RWPE2 (cell line): ENCODE measurements around the gene SIAH3.

ENCODE experiments used
- ATAC-seq: fragments of 200-7000 bp; cut with Tn5 transposase; 3 replicates; pipeline ENCODE4 v1.9.1; 2021; ENCODE audit warnings: low read depth
- DNase-seq: peaks from one replicate; pipeline ENCODE4 v3.0.0-alpha.2; 2020; ENCODE audit warnings: low spot score
- H3K27ac ChIP-seq: fragments of 450-650 bp; 2 replicates; pipeline ENCODE4 v1.5.1; 2017; ENCODE audit warnings: mild to moderate bottlenecking; ENCODE audit not compliant: poor library complexity, severe bottlenecking
- H3K27me3 ChIP-seq: fragments of 250-450 bp; sonication (Bioruptor Pico); 2 replicates; pipeline ENCODE4 v1.5.1; 2021; ENCODE audit warnings: mild to moderate bottlenecking, moderate library complexity; ENCODE audit not compliant: insufficient read depth, poor library complexity, severe bottlenecking
- H3K36me3 ChIP-seq: fragments of 250-450 bp; sonication (Bioruptor Pico); 2 replicates; pipeline ENCODE4 v1.5.1; 2020; ENCODE audit warnings: low read depth, mild to moderate bottlenecking, moderate library complexity
- H3K4me1 ChIP-seq: fragments of 250-450 bp; sonication (Bioruptor Pico); 2 replicates; pipeline ENCODE4 v1.5.1; 2021; ENCODE audit warnings: mild to moderate bottlenecking, moderate library complexity; ENCODE audit not compliant: insufficient read depth, poor library complexity, severe bottlenecking
- H3K4me3 ChIP-seq: fragments of 250-450 bp; sonication (Bioruptor Pico); 2 replicates; pipeline ENCODE4 v1.5.1; 2021; ENCODE audit warnings: mild to moderate bottlenecking, moderate library complexity; ENCODE audit not compliant: severe bottlenecking
- H3K9me3 ChIP-seq: fragments of 250-450 bp; sonication (Bioruptor Pico); 2 replicates; pipeline ENCODE4 v1.5.1; 2021; ENCODE audit warnings: mild to moderate bottlenecking, moderate library complexity; ENCODE audit not compliant: severe bottlenecking
- TF ChIP-seq, protein P1 (sequence below): fragments of 450-650 bp; IDR thresholded peaks from one replicate; pipeline ENCODE4 v1.5.1; 2017; ENCODE audit warnings: mild to moderate bottlenecking, moderate library complexity; ENCODE audit not compliant: poor library complexity, severe bottlenecking

The SIAH3 gene

GRCh38 chr13:45731455-45731854 is 120.1 kb downstream of the SIAH3 start:
- Histone ChIP-seq H3K27ac (no peak overlapping the region), H3K4me3 (no peak overlapping the region), H3K9me3 (no peaks in the 10 kb centered on the region), H3K27me3 (no peaks in the 10 kb centered on the region), H3K4me1 (no peaks in the 10 kb centered on the region), H3K36me3 (no peaks in the 10 kb centered on the region)
- ATAC-seq (no peak), DNase-seq (no peak)
- TF ChIP-seq, protein P1, sequence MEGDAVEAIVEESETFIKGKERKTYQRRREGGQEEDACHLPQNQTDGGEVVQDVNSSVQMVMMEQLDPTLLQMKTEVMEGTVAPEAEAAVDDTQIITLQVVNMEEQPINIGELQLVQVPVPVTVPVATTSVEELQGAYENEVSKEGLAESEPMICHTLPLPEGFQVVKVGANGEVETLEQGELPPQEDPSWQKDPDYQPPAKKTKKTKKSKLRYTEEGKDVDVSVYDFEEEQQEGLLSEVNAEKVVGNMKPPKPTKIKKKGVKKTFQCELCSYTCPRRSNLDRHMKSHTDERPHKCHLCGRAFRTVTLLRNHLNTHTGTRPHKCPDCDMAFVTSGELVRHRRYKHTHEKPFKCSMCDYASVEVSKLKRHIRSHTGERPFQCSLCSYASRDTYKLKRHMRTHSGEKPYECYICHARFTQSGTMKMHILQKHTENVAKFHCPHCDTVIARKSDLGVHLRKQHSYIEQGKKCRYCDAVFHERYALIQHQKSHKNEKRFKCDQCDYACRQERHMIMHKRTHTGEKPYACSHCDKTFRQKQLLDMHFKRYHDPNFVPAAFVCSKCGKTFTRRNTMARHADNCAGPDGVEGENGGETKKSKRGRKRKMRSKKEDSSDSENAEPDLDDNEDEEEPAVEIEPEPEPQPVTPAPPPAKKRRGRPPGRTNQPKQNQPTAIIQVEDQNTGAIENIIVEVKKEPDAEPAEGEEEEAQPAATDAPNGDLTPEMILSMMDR: no peak

DNA sequence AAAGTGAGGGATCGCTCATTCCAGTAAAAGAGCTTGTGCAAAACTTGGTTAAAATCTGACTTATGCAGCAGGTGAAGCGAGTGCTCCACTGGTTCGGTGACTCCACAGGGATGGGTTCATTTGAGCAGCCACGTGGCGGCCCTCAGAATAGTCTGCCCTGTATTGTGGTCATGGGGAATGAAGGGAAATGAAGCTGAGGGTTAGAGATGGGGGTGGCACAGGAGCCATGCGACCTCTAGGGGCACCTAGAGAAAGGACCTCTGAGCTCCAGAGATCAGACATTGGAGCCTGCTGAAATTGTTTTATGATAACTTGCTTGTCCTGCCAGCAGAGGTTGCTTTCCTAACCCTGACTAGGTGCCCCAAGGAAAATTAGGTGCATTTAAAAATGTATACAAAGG is 122.8 kb downstream of the SIAH3 start:
- H3K4me3 ChIP-seq: no peak overlapping the region
- ATAC-seq (peak; percentile 40; the same call in 2 of the 3 replicates), DNase-seq (no peak)

More for the DNA sequence above, 122.8 kb downstream of the SIAH3 start:
- Histone ChIP-seq H3K9me3 (no peaks in the 10 kb centered on the region), H3K4me1 (no peaks in the 10 kb centered on the region), H3K36me3 (no peaks in the 10 kb centered on the region), H3K27ac (no peak overlapping the region), H3K27me3 (no peaks in the 10 kb centered on the region)
- TF ChIP-seq, protein P1: peak; percentile 51
